Hindlimb muscle (tissue), 1 donor: ENCODE measurements around the gene GATAD2A. TPM values are rescaled to one million over a fixed set of nuclear protein-coding genes. Genes with fewer than 3 reads are reported as not detected.
"Not testable (repeated sequence)": the region's sequence is repeated elsewhere in the genome, so short reads cannot be mapped to it uniquely, and the experiment has no call there.

Source experiments
- DNase-seq: peaks from one replicate; pipeline ENCODE4 v3.0.0-alpha.2; 2013
- polyA plus RNA-seq: library from polyadenylated mRNA; unstranded; fragments of 120-200 nt; gene quantifications from one replicate; pipeline ENCODE4 v1.2.1, GENCODE V29; 2013; ENCODE audit not compliant: insufficient read length

GATAD2A gene, protein sequence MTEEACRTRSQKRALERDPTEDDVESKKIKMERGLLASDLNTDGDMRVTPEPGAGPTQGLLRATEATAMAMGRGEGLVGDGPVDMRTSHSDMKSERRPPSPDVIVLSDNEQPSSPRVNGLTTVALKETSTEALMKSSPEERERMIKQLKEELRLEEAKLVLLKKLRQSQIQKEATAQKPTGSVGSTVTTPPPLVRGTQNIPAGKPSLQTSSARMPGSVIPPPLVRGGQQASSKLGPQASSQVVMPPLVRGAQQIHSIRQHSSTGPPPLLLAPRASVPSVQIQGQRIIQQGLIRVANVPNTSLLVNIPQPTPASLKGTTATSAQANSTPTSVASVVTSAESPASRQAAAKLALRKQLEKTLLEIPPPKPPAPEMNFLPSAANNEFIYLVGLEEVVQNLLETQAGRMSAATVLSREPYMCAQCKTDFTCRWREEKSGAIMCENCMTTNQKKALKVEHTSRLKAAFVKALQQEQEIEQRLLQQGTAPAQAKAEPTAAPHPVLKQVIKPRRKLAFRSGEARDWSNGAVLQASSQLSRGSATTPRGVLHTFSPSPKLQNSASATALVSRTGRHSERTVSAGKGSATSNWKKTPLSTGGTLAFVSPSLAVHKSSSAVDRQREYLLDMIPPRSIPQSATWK
- polyA plus RNA-seq: 56.4 TPM

- peak; percentile 96 for DNase-seq
These were observed at the start of gene GATAD2A for GRCh38 chr19:19404879-19405860. GATAD2A (plus strand) TSS chr19:19405675; CDS start chr19:19465346, 59,671 bp downstream.

- no peak for DNase-seq
These were observed 49.0 kb upstream of the GATAD2A start for GRCh38 chr19:19356500-19356899.

DNA sequence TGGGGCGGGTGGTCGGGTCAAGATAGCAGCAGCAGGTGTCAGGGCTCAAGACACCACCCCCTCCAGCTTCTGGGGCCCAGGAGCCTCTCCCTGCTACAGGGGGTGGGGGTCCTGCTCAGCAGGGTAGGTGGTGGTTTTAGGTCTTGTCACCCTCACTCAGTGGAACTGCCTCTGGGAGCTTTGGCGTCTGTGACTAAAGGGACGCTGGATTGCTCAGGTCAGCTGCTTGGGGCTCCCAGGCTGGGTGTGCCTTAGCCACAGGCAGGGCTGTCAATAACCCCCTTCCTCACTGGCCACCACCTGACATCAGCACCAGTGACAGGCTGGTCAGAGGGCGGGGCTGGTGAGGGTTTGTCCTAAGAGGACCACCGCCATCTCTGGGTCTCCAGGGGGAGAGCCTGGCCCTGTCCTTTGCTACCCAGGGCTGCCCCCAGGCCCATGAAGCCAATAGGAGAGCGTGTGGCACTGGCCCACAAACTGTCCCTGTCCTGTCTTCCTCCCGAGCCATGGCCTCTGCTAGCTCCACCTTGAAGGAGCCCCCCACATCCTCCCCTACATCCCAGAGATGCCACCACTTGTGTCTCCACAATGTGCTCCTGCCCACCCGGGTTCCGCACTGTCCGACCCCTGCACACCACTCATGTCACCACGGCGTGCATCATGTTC is 48.4 kb upstream of the GATAD2A start:
- DNase-seq: no peak

DNA sequence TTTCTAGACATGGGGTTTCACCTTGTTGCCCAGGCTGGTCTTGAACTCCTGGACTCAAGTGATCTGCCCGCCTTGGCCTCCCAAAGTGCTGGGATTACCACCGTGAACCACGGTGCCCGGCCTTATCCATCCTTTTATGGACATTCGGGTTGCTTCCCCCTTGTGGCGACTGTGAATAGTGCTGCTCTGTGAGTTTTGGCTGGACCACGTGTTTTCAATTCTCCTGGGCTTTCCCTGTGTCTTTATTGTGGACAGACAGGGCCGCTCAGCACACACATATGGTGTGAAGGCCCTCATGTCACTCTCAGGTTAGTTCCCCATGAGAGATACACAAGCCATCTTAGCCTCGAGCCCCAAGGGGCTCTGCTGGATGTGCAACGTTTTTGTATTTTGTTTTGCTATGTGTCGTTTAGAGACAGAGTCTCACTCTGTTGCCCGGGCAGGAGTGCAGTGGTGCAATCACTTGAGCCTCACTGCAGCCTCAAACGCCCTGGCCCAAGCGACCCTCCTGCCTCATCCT is 44.3 kb upstream of the GATAD2A start:
- DNase-seq: peak; percentile 74

- no peak for DNase-seq
These were observed 43.4 kb upstream of the GATAD2A start for GRCh38 chr19:19362075-19362474.

GRCh38 chr19:19366434-19367396 is 38.8 kb upstream of the GATAD2A start:
- DNase-seq: peak; percentile 47

DNA sequence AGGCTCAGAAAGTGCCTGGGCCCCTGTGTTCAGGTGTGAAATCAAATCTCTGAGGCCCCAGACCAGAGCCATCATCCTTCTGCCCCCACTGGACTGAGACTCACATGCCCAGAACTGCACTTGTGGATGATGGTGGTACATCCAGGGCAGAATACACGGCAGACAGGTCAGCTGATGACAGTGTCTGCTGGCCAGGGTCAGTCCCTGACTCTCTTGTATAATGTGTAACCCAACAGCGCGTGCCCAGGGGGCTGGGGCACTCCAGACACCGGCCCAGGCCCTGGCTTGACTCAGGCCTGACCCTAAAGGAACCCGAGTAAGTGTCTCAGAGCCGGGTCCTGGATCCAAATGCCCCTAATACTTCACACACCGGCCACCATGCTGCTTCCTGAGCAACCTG is 37.4 kb upstream of the GATAD2A start:
- DNase-seq: no peak

DNA sequence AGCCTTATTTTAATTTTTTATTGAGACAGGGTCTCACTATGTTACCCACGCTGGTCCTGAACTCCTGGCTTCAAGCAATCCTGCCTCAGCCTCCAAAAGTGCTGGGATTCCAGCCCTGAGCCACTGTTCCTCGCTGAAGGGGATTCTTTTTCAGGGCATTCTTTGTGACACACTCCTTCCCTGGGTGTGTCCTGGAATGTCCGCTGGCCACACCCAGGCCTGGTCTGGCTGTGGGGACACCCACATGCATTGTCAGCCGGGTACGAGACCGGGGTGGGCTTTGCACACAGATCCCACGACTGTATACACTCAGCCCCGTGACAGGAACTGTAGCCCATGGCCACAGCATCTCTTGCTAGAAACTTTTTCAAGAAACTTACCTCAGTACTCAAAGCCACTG is 34.4 kb upstream of the GATAD2A start:
- no peak for DNase-seq

DNA sequence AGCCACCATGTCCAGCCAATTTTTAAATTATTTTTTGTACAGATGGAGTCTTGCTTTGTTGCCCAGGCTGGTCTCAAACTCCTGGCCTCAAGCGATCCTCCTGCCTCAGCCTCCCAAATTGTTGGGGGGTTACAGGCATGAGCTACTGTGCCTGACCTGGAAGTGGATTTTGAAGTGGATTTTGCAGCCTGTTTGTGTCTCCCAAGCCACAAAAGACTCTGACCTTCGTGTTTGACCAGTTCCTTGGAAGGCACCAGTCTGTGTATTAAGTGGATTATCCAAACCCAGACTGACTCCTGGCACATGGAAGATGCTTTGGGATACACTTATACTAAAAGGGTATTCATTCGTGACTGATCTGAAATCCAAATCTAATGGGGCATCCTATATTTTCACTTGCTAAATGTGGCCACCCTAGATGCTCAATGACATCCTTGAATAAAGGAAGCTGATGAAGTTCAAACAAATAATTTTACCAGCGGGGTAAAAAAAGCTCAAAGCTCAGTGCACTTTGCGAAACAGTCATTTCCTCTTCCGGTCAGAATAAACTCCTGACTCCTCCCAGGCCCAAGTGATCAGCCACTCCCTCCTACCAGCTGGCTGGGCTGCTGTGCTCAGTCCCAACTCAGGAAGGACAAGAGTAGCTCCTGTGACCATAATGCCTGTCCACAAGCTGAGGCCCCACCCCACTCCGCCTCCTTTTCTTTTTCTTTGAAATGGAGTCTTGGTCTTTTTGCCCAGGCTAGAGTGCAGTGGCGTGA is 32.6 kb upstream of the GATAD2A start:
- no peak for DNase-seq

DNA sequence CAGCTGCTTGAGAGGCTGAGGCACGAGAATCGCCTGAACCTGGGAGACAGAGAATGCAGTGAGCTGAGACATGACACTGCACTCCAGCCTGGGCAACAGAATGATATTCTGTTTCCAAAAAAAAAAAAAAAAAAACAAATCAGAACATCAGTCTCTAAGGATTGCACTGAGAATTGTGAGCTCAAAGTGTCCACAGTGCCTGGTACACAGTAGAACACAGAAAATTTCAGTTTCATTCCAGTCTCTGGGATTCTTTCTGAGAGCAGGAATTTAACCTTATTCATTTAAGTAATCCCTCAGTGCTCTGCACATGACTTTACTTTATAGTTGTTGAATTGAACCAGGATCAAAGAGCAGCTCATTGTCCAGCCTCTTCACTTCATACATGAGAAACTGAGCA is 25.9 kb upstream of the GATAD2A start:
- DNase-seq: no peak

GRCh38 chr19:19380316-19380715 is 25.2 kb upstream of the GATAD2A start:
- DNase-seq: not testable (repeated sequence)

DNA sequence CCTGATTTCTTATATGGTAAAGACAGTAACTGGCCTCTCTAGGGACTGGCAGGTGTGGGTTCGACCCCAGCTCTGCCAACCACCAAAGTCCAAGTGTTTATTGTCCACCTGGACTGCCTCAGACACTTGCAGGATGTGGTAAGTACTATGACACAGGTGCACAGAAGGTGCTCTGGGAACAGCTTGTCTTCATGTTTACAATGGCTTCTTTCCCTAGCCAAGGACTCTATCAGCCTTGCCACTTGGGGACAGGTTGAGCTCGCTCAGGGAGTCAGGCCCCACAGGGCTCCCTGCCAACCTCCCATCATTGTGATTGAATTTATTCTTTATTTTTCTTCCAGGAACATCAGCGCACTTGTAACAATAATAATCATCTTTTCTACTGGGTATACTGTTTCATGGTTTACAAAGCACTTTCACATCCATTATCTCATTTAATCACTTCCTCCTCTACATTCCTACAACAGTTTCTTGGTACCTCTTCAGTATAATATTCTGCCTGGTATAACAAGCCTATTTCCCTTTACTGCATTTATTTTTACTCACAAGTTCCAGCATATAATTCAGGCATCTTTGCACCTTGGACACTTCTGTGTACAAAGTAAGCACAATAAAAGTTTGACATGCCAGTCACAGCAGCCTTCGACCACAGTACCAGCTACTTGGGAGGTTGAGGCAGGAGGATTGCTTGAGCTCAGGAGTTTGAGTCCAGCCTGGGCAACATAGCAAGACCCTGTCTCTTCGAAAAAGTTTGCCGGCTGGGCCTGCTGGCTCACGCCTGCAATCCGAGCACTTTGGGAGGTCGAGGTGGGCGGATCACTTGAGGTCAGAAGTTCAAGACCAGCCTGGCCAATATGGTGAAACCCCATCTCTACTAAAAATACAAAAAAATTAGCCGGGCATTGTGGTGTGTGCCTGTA is 24.2 kb upstream of the GATAD2A start:
- no peak for DNase-seq

- DNase-seq: no peak
These were observed 23.4 kb upstream of the GATAD2A start for GRCh38 chr19:19382118-19382517.

- DNase-seq: no peak
These were observed 21.0 kb upstream of the GATAD2A start for GRCh38 chr19:19384486-19384885.

GRCh38 chr19:19385131-19385895 is 20.2 kb upstream of the GATAD2A start:
- DNase-seq: peak; percentile 99

DNA sequence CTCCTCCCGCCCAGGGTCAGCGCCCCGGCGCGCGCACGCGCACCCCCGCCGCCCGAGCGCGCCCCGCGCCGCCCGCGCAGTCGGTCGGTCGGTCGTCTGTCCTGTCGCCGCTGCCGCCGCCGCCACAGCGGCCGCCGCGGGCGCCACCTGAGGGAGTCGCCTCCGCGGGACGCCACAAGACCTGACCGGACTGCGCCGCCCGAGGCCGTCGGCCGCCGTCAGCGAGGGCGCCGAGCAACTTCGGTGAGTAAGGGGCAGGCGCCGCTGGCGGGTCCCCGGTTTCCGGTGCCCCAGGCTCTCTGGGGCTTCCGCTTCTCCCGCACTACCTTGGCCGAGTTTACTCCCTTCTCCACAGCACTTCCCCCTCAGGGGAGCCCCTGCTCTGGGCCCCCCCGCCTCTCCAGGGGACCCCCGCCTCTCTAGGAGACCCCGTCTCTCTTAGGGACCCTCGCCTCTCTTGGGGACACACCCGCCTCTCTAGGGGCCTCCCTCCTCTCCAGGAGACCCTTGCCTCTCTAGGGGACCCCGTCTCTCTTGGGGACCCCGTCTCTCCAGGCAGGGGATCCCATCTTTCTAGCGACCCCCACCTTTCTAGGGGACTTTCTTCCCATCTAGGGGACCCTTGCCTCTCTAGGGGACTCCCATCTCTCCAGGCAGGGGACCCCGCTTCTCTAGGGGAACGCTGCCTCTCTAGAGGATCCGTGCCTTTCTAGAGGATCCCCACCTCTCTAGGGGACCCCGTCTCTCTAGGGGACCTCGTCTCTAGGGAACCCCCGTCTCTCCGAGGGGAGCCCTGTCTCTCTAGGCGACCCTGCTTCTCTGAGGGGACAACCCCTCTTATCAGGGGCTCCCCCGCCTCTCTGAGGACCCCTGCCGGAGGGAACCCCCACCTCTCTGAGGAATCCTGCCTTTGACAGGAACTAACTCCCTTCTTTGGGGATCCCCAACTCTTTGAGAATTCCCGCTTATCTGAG is 19.3 kb upstream of the GATAD2A start:
- DNase-seq: no peak

- DNase-seq: no peak
These were observed 18.4 kb upstream of the GATAD2A start for GRCh38 chr19:19387108-19387507.
